Measurements from ENCODE around the gene MKX.

DNA sequence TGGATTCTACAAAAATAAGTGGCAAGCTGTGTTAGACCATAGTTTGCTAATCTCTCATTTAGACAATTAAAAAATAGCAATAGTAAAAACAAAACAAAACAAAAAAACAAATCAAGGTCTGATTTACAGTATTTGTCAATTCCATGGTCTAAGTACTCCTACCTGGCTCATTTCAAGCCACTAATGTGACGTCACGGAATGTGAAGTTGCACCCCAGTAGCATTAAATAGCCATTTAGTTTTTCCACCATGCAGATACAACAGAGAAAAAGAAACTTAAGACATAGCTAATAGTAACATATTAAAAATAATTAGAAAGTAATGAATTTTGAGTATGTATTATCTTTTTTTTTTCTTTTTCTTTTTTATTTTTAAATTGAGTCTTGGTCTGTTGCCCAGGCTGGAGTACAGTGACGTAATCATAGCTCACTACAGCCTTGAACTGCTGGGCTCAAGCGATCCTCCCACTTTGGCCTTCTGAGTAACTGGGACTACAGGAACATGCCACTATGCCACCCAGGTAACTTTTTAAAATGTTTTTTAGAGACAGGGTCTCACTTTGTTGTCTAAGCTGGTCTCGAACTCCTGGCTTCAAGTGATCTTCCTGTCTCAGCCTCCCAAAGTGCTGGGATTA, 101.2 kb downstream of the MKX start:
- TF ChIP-seq POLR2A (IDR thresholded peaks at IDR 0.05): no peak
- TF ChIP-seq, protein P1, sequence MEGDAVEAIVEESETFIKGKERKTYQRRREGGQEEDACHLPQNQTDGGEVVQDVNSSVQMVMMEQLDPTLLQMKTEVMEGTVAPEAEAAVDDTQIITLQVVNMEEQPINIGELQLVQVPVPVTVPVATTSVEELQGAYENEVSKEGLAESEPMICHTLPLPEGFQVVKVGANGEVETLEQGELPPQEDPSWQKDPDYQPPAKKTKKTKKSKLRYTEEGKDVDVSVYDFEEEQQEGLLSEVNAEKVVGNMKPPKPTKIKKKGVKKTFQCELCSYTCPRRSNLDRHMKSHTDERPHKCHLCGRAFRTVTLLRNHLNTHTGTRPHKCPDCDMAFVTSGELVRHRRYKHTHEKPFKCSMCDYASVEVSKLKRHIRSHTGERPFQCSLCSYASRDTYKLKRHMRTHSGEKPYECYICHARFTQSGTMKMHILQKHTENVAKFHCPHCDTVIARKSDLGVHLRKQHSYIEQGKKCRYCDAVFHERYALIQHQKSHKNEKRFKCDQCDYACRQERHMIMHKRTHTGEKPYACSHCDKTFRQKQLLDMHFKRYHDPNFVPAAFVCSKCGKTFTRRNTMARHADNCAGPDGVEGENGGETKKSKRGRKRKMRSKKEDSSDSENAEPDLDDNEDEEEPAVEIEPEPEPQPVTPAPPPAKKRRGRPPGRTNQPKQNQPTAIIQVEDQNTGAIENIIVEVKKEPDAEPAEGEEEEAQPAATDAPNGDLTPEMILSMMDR (IDR thresholded peaks at IDR 0.05): no peak
